ENCODE data around the gene FXYD3.

GRCh38 chr19:35088131-35088913, 27.3 kb upstream of the FXYD3 start:
- TF ChIP-seq CTCF (conservative IDR thresholded peaks at IDR 0.05 in 1 of 2, IDR thresholded peaks at IDR 0.05 in 1 of 2; ENCODE audit: low read depth in 1 of 2, low read length in 2 of 2) (no peak), EZH2 (IDR thresholded peaks at IDR 0.05; ENCODE audit: low read length, missing control alignments) (no peak)
